GM12878 (cell line): ENCODE data around the gene SDK2. TPM values are rescaled to one million over a fixed set of nuclear protein-coding genes. Genes with fewer than 3 reads are reported as not detected.
A peak's percentile ranks its signal among the peaks of the same experiment; 100 is the strongest.

ENCODE experiments used
- ATAC-seq: fragments of 200-7000 bp; cut with Tn5 transposase; 3 replicates; pipeline ENCODE4 v1.9.1; 2020; ENCODE audit warnings: mild to moderate bottlenecking, moderate library complexity
- BruUV-seq: library from RNA; stranded (reverse); fragments of 400-500 nt; replicated peaks from 2 replicates; lab custom pipeline; 2021; lab: Mats Ljungman, UMichigan
- CTCF ChIA-PET: fragments of 300-600 bp; sonication (Branson Sonifier 250); formaldehyde crosslinking; extraction: SDS; loops from one replicate; lab custom pipeline; 2021; ENCODE audit warnings: inconsistent platforms; lab: Yijun Ruan, JAX
- POLR2A ChIA-PET: fragments of 350-600 bp; formaldehyde crosslinking; extraction: SDS; loops from one replicate; lab custom pipeline; 2021; ENCODE audit warnings: inconsistent platforms; lab: Charles Lee
- RAD21 ChIA-PET: fragments of 300-600 bp; sonication (Branson Sonifier 250); formaldehyde crosslinking; loops from one replicate; lab custom pipeline; 2023; ENCODE audit warnings: antibody characterized with exemption; ENCODE audit not compliant: unreplicated experiment; lab: Charles Lee
- SMC1A ChIA-PET: fragments of 300-600 bp; sonication (Branson Sonifier 250); formaldehyde crosslinking; loops from one replicate; lab custom pipeline; 2023; ENCODE audit not compliant: unreplicated experiment, uncharacterized antibody; lab: Charles Lee
- DNase-seq: peaks from one replicate; pipeline ENCODE4 v3.0.0-alpha.2; 2011; ENCODE audit warnings: low read depth, low spot score
- FAIRE-seq: peaks from 3 replicates; lab custom pipeline; 2011; peaks lifted over from hg19 to GRCh38; lab: Jason Lieb, UNC
- H2AFZ ChIP-seq: 2 replicates; pipeline ENCODE4 v1.6.0; 2011; ENCODE audit warnings: low read depth, low read length, control low read depth; ENCODE audit not compliant: control insufficient read depth
- H3K27ac ChIP-seq: 2 replicates; pipeline ENCODE4 v1.5.1; 2011; ENCODE audit warnings: control low read depth; ENCODE audit not compliant: control insufficient read depth, insufficient read depth
- H3K27me3 ChIP-seq, 2 experiments: replicated peaks in 1 of 2; 2 replicates each; pipeline versions ENCODE4 v1.6.0 to v1.6.1; 2011; ENCODE audit warnings: low read length in 1 of 2; ENCODE audit not compliant: control insufficient read depth in 2 of 2, insufficient read depth in 2 of 2
- H3K36me3 ChIP-seq, 2 experiments: 2 replicates each; pipeline ENCODE4 v1.5.1; 2011; ENCODE audit warnings: low read length in 1 of 2; ENCODE audit not compliant: control insufficient read depth in 2 of 2, insufficient read depth in 2 of 2
- H3K4me1 ChIP-seq: 2 replicates; pipeline ENCODE4 v1.6.1; 2011; ENCODE audit warnings: mild to moderate bottlenecking, low read length, moderate library complexity, mixed read lengths; ENCODE audit not compliant: control insufficient read depth, insufficient read depth
- H3K4me2 ChIP-seq: 2 replicates; pipeline ENCODE4 v1.6.0; 2011; ENCODE audit warnings: control low read depth; ENCODE audit not compliant: control insufficient read depth, insufficient read depth
- H3K4me3 ChIP-seq: fragments of 200-600 bp; sonication (generic); 2 replicates; pipeline ENCODE4 v1.5.1; 2016
- H3K79me2 ChIP-seq: 2 replicates; pipeline ENCODE4 v1.6.0; 2011; ENCODE audit warnings: low read length; ENCODE audit not compliant: control insufficient read depth, insufficient read depth
- H3K9ac ChIP-seq: 2 replicates; pipeline ENCODE4 v1.8.0; 2011; ENCODE audit warnings: low read length, control low read depth, mixed read lengths; ENCODE audit not compliant: control insufficient read depth, insufficient read depth
- H3K9me3 ChIP-seq: replicated peaks from 3 replicates; pipeline ENCODE4 v1.5.1; 2011; ENCODE audit warnings: mild to moderate bottlenecking, low read length; ENCODE audit not compliant: control insufficient read depth, insufficient read depth
- H4K20me1 ChIP-seq: 2 replicates; pipeline ENCODE4 v1.6.0; 2011; ENCODE audit not compliant: control insufficient read depth, insufficient read depth
- BACH1 ChIP-seq: fragments of 450-650 bp; IDR thresholded peaks from 2 replicates; pipeline ENCODE4 v1.6.1; 2017; ENCODE audit warnings: mild to moderate bottlenecking, borderline replicate concordance
- CHD1 ChIP-seq: IDR thresholded peaks from 2 replicates; pipeline ENCODE4 v1.6.1; 2012; ENCODE audit warnings: low read depth, low read length, improper control_type of control experiment
- ESRRA ChIP-seq: IDR thresholded peaks from 2 replicates; pipeline ENCODE4 v1.6.1; 2012; ENCODE audit warnings: mild to moderate bottlenecking, low read length, improper control_type of control experiment
- FOXM1 ChIP-seq: IDR thresholded peaks from 2 replicates; pipeline ENCODE4 v1.6.1; 2012; ENCODE audit warnings: low read depth, mild to moderate bottlenecking, inconsistent platforms, low read length, moderate library complexity
- MTA2 ChIP-seq: fragments of 450-650 bp; IDR thresholded peaks from 2 replicates; pipeline ENCODE4 v1.6.1; 2016; ENCODE audit warnings: low read depth, mild to moderate bottlenecking, moderate library complexity
- PKNOX1 ChIP-seq: fragments of 450-650 bp; IDR thresholded peaks from 2 replicates; pipeline ENCODE4 v1.6.1; 2016; ENCODE audit warnings: mild to moderate bottlenecking
- RFX5 ChIP-seq: IDR thresholded peaks from 2 replicates; pipeline ENCODE4 v1.6.1; 2011; ENCODE audit warnings: low read depth, low read length, improper control_type of control experiment
- SRF ChIP-seq, 2 experiments: IDR thresholded peaks; 2 replicates each; pipeline ENCODE4 v1.6.1; 2011; ENCODE audit warnings: low read depth in 2 of 2, low read length in 2 of 2, mild to moderate bottlenecking in 1 of 2, moderate library complexity in 1 of 2
- ZBTB40 ChIP-seq: fragments of 450-650 bp; IDR thresholded peaks from 2 replicates; pipeline ENCODE4 v1.6.1; 2016; ENCODE audit warnings: mild to moderate bottlenecking, moderate library complexity, borderline replicate concordance
- ZZZ3 ChIP-seq: IDR thresholded peaks from 2 replicates; pipeline ENCODE4 v1.6.1; 2011; ENCODE audit warnings: low read depth; ENCODE audit not compliant: control insufficient read depth, insufficient read length
- WGBS: methylation state at CpG from one replicate; pipeline ENCODE4 v1.1.6; 2016; ENCODE audit warnings: low lambda C conversion rate; ENCODE audit not compliant: insufficient replicate concordance, insufficient coverage; ENCODE audit errors: missing lambda C conversion rate; 5-methylcytosine and 5-hydroxymethylcytosine counted together
- in situ Hi-C: fragments of 300-500 bp; cut with MboI; formaldehyde crosslinking; loops from 9 replicates; pipeline ENCODE4 v1.14.3; 2018; ENCODE audit warnings: mixed read lengths
- intact Hi-C: fragments of 100-400 bp; cut with micrococcal nuclease; formaldehyde crosslinking; loops from one replicate; pipeline ENCODE4 v1.14.2; 2022; ENCODE audit not compliant: unreplicated experiment
- polyA plus RNA-seq, 11 experiments: library from polyadenylated mRNA; depleted of rRNA in 4 of 11; unstranded in 6 of 11; stranded (reverse) in 5 of 11; fragments of >200 nt; fragmentation: Nextera tagmentation in 4 of 11; fragmentation: Illumina TruSeq in 1 of 11; extraction: Ambion mirVana in 4 of 11; extraction: Trizol in 1 of 11; gene quantifications; 1 replicate in 1 of 11; 2 replicates in 10 of 11; pipeline versions ENCODE4 v1.2.1 to v1.2.3, GENCODE V29; 2011 to 2016; ENCODE audit warnings: inconsistent platforms in 2 of 11, missing spikeins in 2 of 11, low read depth in 1 of 11
- total RNA-seq, 4 experiments: library from RNA; depleted of rRNA in 3 of 4; stranded (reverse); fragments of >200 nt in 3 of 4; fragmentation: Illumina TruSeq in 1 of 4; extraction: Trizol in 1 of 4; gene quantifications; 2 replicates each; pipeline versions ENCODE4 v1.2.1 to v1.2.3, GENCODE V29; 2013 to 2021

The SDK2 gene
- total and polyA plus RNA-seq, 10 of the 15 experiments (the other 5 are each of a cell fraction or from before 2014, with no cell fraction given) = 0.03 to 0.08 (median 0.03) TPM; not detected in 7

GRCh38 chr17:73420897-73421296, 223.3 kb downstream of the SDK2 start:
- ChIA-PET RAD21 (interaction anchor here (0.7 kb wide), 1 partner anchor 287 kb away, joined by 3 read pairs; no protein-coding TSS in a partner anchor), POLR2A (no interaction called here), SMC1A (no interaction called here), CTCF (interaction anchor here (0.5 kb wide), 1 partner anchor 806 kb away, joined by 3 read pairs; no protein-coding TSS in a partner anchor)
- Histone ChIP-seq H3K4me2 (no peak overlapping the region), H3K27me3 (no peaks in the 10 kb centered on the region), H3K9me3 (no peaks in the 10 kb centered on the region), H3K9ac (no peak overlapping the region), H3K27ac (no peak overlapping the region), H4K20me1 (no peaks in the 10 kb centered on the region), H3K4me1 (no peaks in the 10 kb centered on the region), H3K79me2 (no peaks in the 10 kb centered on the region), H2AFZ (no peak overlapping the region), H3K4me3 (no peak overlapping the region), H3K36me3 (no peaks in the 10 kb centered on the region)
- intact Hi-C loops (no loop called here), in situ Hi-C loops (no loop called here)
- no peak for TF ChIP-seq PKNOX1
- TF ChIP-seq RFX5 = no peak
- TF ChIP-seq SRF (IDR thresholded peaks at IDR 0.05; ENCODE audit: low read depth in 2 of 2, low read length in 2 of 2) = no peak
- TF ChIP-seq BACH1 = no peak
- no peak for TF ChIP-seq ESRRA
- no peak for TF ChIP-seq CHD1
- TF ChIP-seq ZBTB40 = no peak
- no peak for TF ChIP-seq FOXM1
- no peak for TF ChIP-seq ZZZ3
- TF ChIP-seq MTA2 = no peak
- no peak for FAIRE-seq
- DNase-seq = no peak
- ATAC-seq = peak; percentile 56; the same call in 2 of the 3 replicates
- no TSS peak for BruUV-seq
- 35% methylated on average over 9 of the region's 9 CpGs for WGBS
